ENCODE data around the gene SHROOM1.

DNA sequence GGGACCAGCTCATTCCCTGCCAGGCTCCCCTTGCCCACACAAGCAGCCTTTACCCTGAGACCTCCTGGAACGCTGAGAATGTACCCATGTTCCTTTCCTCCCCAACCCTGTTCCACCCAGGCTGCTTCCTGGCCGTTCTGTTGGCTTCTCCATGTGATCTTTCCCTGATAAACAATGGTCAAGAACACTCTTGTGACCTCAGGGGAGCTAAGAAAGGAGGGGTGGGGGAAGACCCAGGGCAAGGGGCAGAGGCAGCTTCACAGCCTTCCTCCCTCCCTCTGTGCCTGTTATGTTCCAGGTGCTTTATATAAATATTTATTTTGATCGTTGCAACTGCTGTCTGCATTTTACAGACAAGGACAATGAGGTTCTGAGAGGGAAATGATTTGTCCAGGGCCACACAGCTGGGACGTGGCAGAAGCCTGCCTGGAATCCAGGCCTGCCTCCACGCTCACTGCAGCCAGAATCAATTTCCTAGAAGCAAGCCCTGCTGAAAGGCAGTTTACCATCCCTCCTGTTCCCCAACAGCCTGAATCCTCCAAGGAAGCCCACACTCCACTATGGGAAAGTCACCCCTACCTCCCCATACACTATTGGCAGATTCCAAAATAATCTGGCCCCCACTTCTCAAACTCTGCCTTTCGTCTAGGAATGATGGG, 3.9 kb downstream of the SHROOM1 start:
- TF ChIP-seq, protein P1, sequence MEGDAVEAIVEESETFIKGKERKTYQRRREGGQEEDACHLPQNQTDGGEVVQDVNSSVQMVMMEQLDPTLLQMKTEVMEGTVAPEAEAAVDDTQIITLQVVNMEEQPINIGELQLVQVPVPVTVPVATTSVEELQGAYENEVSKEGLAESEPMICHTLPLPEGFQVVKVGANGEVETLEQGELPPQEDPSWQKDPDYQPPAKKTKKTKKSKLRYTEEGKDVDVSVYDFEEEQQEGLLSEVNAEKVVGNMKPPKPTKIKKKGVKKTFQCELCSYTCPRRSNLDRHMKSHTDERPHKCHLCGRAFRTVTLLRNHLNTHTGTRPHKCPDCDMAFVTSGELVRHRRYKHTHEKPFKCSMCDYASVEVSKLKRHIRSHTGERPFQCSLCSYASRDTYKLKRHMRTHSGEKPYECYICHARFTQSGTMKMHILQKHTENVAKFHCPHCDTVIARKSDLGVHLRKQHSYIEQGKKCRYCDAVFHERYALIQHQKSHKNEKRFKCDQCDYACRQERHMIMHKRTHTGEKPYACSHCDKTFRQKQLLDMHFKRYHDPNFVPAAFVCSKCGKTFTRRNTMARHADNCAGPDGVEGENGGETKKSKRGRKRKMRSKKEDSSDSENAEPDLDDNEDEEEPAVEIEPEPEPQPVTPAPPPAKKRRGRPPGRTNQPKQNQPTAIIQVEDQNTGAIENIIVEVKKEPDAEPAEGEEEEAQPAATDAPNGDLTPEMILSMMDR (IDR thresholded peaks at IDR 0.05), result no peak
- no peak for TF ChIP-seq POLR2AphosphoS5 (IDR thresholded peaks at IDR 0.05)

All from stomach (tissue), 4 donors.